Prostate gland (tissue), 2 donors: Measurements from ENCODE around the gene UXS1. TPM values are rescaled to one million over a fixed set of nuclear protein-coding genes. Genes with fewer than 3 reads are reported as not detected.

ENCODE experiments used
- DNase-seq: peaks from one replicate; pipeline ENCODE4 v3.0.0-alpha.2; 2019; ENCODE audit warnings: low spot score
- H3K27ac ChIP-seq, 2 donors: fragments of 200-600 bp; sonication (generic); 2 replicates each; pipeline ENCODE4 v1.5.1; 2017 to 2019
- H3K27me3 ChIP-seq: fragments of 200-600 bp; sonication (generic); replicated peaks from 2 replicates; pipeline ENCODE4 v1.5.1; 2019; ENCODE audit not compliant: insufficient read depth
- H3K36me3 ChIP-seq, 2 donors: fragments of 200-600 bp; sonication (generic); 1 replicate in 1 of 2; 2 replicates in 1 of 2; pipeline versions ENCODE4 v1.5.1 to v1.8.1; 2017 to 2019
- H3K4me1 ChIP-seq: fragments of 200-600 bp; sonication (generic); replicated peaks from 2 replicates; pipeline ENCODE4 v1.5.1; 2019
- H3K4me3 ChIP-seq, 2 donors: fragments of 200-600 bp; sonication (generic); 2 replicates each; pipeline ENCODE4 v1.5.1; 2017 to 2019
- H3K9me3 ChIP-seq: fragments of 200-600 bp; sonication (generic); 2 replicates; pipeline ENCODE4 v1.5.1; 2017
- CTCF ChIP-seq, 4 experiments: fragments of 200-600 bp in 2 of 4; fragments of 450-650 bp in 2 of 4; sonication (generic) in 2 of 4; IDR thresholded peaks; 1 replicate in 3 of 4; 2 replicates in 1 of 4; pipeline ENCODE4 v1.5.1; 2016 to 2019; ENCODE audit warnings: antibody characterized with exemption in 4 of 4, mild to moderate bottlenecking in 2 of 4, moderate library complexity in 2 of 4
- POLR2A ChIP-seq: fragments of 450-650 bp; IDR thresholded peaks from one replicate; pipeline ENCODE4 v1.6.1; 2016; ENCODE audit warnings: antibody characterized with exemption, mild to moderate bottlenecking
- POLR2AphosphoS5 ChIP-seq: sonication (generic); formaldehyde crosslinking; IDR thresholded peaks from one replicate; pipeline ENCODE4 v1.6.1; 2017; ENCODE audit warnings: antibody characterized with exemption
- WGBS: methylation state at CpG from one replicate; pipeline ENCODE4 v1.1.5; 2018; 5-methylcytosine and 5-hydroxymethylcytosine counted together
- intact Hi-C: fragments of 100-400 bp; cut with DNase I; formaldehyde crosslinking; loops from one replicate; pipeline ENCODE4 v1.14.2; 2022
- total RNA-seq, 2 donors: library from RNA; depleted of rRNA; stranded (reverse); fragments of >200 nt; gene quantifications; one replicate each; pipeline ENCODE4 v1.1.0, GENCODE V29; 2016

Gene UXS1
- total RNA-seq, 2 donors from 2014 or later: 30.7 to 54.8 TPM

- H3K9me3 ChIP-seq: no peaks in the 10 kb centered on the region
- WGBS: 80% methylated on average over 4 of the region's 4 CpGs
- intact Hi-C loops: no loop called here
- H3K4me1 ChIP-seq: no peaks in the 10 kb centered on the region
- DNase-seq: no peak
- H3K36me3 ChIP-seq: peaks cover 0 to 4% of the 10 kb centered on the region in 2 donors
- no peak overlapping the region for H3K27ac ChIP-seq
- no peaks in the 10 kb centered on the region for H3K27me3 ChIP-seq
- TF ChIP-seq POLR2A: no peak
- TF ChIP-seq CTCF (IDR thresholded peaks at IDR 0.05): no peak
- no peak for TF ChIP-seq POLR2AphosphoS5
- H3K4me3 ChIP-seq: no peak overlapping the region
Measured at GRCh38 chr2:106115665-106116064, 78.4 kb downstream of the UXS1 start.

GRCh38 chr2:106115250-106115649, 78.9 kb downstream of the UXS1 start:
- Histone ChIP-seq H3K9me3 (no peaks in the 10 kb centered on the region), H3K4me1 (no peaks in the 10 kb centered on the region), H3K4me3 (no peak overlapping the region), H3K36me3 (no peaks in the 10 kb centered on the region), H3K27ac (no peak overlapping the region), H3K27me3 (no peaks in the 10 kb centered on the region)
- TF ChIP-seq POLR2A (no peak), CTCF (IDR thresholded peaks at IDR 0.05) (no peak), POLR2AphosphoS5 (no peak)
- WGBS: 100% methylated on average over 2 of the region's 2 CpGs
- intact Hi-C loops: no loop called here
- no peak for DNase-seq

GRCh38 chr2:106114166-106114565, 79.9 kb downstream of the UXS1 start:
- TF ChIP-seq CTCF (IDR thresholded peaks at IDR 0.05) (no peak), POLR2A (no peak), POLR2AphosphoS5 (no peak)
- no peaks in the 10 kb centered on the region for H3K27me3 ChIP-seq
- H3K27ac ChIP-seq: peak overlapping the region; percentile 31 to 58
- no peaks in the 10 kb centered on the region for H3K4me1 ChIP-seq
- intact Hi-C loops: no loop called here
- H3K9me3 ChIP-seq: no peaks in the 10 kb centered on the region
- no peak overlapping the region for H3K4me3 ChIP-seq
- DNase-seq: no peak
- WGBS: 86% methylated on average over 4 of the region's 4 CpGs
- H3K36me3 ChIP-seq: no peaks in the 10 kb centered on the region

- H3K27me3 ChIP-seq: no peaks in the 10 kb centered on the region
Measured at GRCh38 chr2:106113361-106113966, 80.6 kb downstream of the UXS1 start.

More at GRCh38 chr2:106113361-106113966, 80.6 kb downstream of the UXS1 start:
- no peak for TF ChIP-seq POLR2AphosphoS5
- TF ChIP-seq POLR2A: no peak
- TF ChIP-seq CTCF (IDR thresholded peaks at IDR 0.05): no peak
- peak; percentile 73 for DNase-seq
- 50% methylated on average over 13 of the region's 13 CpGs for WGBS
- peak overlapping the region; percentile 31 to 58 for H3K27ac ChIP-seq
- no peaks in the 10 kb centered on the region for H3K36me3 ChIP-seq
- H3K4me3 ChIP-seq: no peak overlapping the region
- intact Hi-C loops: no loop called here
- no peaks in the 10 kb centered on the region for H3K9me3 ChIP-seq
- no peaks in the 10 kb centered on the region for H3K4me1 ChIP-seq
